ENCODE data around the gene RAB11FIP3. TPM values are rescaled to one million over a fixed set of nuclear protein-coding genes. Genes with fewer than 3 reads are reported as not detected.

Gene RAB11FIP3
- total and polyA plus RNA-seq, 10 of the 15 experiments (the other 5 are each of a cell fraction or from before 2014, with no cell fraction given), result 1.2 to 27.3 (median 7.7) TPM

DNA sequence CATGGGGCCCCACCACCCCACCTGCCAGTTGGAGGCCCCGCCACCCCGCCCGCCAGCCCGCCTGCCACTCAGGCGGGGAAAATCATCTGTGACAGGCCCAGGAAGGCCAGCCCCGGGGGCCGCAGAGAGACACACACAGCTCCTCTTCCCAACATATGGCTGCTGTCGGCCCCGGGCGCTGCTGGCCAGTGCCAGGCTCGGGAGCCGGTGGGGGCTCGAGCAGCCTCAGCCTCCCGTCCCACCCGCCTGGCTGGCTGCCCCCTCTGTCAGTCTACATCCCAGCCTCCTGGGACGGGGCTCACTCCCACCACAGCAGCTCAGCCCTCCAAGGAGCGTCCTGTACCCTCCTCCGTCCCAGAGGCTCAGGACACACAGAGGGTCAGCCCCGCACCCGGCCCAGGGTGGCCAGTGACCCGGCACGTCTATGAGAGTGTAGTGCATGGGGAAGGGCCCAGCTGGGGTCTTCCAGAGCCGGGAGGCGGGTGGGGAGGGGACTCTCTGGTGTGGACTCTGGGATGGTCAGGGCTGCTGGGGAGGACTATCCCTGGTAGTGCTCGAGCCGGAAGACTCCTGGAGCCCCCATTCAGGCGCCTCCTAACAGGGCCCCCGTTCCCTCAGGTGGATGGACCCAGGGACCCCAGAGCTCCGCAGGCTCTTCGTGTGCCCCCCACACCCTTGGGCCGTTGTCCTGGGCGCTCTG lies 131.2 kb downstream of the RAB11FIP3 start:
- intact Hi-C loops (cut with micrococcal nuclease; ENCODE audit: unreplicated experiment) (no loop called here), in situ Hi-C loops (cut with MboI) (no loop called here)
- FAIRE-seq (no peak), ATAC-seq (no peak), DNase-seq (ENCODE audit: low read depth, low spot score) (no peak)
- ChIA-PET RAD21 (ENCODE audit: unreplicated experiment) (no interaction called here), SMC1A (ENCODE audit: uncharacterized antibody, unreplicated experiment) (no interaction called here), CTCF (no interaction called here), POLR2A (no interaction called here)
- Histone ChIP-seq H2AFZ (ENCODE audit: control insufficient read depth, low read depth, low read length) (no peak overlapping the region), H3K9ac (ENCODE audit: control insufficient read depth, insufficient read depth, low read length) (no peak overlapping the region), H3K9me3 (replicated peaks; ENCODE audit: control insufficient read depth, insufficient read depth, low read length) (no peaks in the 10 kb centered on the region), H3K4me1 (ENCODE audit: control insufficient read depth, insufficient read depth, low read length) (no peaks in the 10 kb centered on the region), H3K79me2 (ENCODE audit: control insufficient read depth, insufficient read depth, low read length) (no peaks in the 10 kb centered on the region), H3K4me3 (no peak overlapping the region), H3K4me2 (ENCODE audit: control insufficient read depth, insufficient read depth) (no peak overlapping the region), H3K27me3 (replicated peaks in 1 of 2; ENCODE audit: control insufficient read depth in 2 of 2, insufficient read depth in 2 of 2, low read length in 1 of 2) (peaks cover 4 to 9% of the 10 kb centered on the region in 2 experiments; a peak in 2 of 4 replicates), H3K36me3 (ENCODE audit: control insufficient read depth in 2 of 2, insufficient read depth in 2 of 2, low read length in 1 of 2) (peaks cover 0 to 7% of the 10 kb centered on the region in 2 experiments; a peak in 2 of 4 replicates), H4K20me1 (ENCODE audit: control insufficient read depth, insufficient read depth) (no peaks in the 10 kb centered on the region), H3K27ac (ENCODE audit: control insufficient read depth, insufficient read depth) (no peak overlapping the region)
- 61% methylated on average over 29 of the region's 32 CpGs for WGBS (ENCODE audit: insufficient coverage, insufficient replicate concordance, low lambda C conversion rate, missing lambda C conversion rate)
- BruUV-seq (replicated peaks), result no TSS peak
- TF ChIP-seq NFYB (IDR thresholded peaks at IDR 0.05; ENCODE audit: insufficient read depth, low read depth, low read length) (no peak), ZZZ3 (IDR thresholded peaks at IDR 0.05; ENCODE audit: control insufficient read depth, insufficient read length, low read depth) (no peak), NFXL1 (IDR thresholded peaks at IDR 0.05; ENCODE audit: borderline replicate concordance) (no peak), EP300 (IDR thresholded peaks at IDR 0.05; ENCODE audit: borderline replicate concordance in 1 of 2, control insufficient read depth in 1 of 2, low read depth in 2 of 2, low read length in 2 of 2) (no peak), RCOR1 (conservative IDR thresholded peaks at IDR 0.05; ENCODE audit: low read depth, low read length) (no peak), IRF4 (IDR thresholded peaks at IDR 0.05; ENCODE audit: low read depth, low read length) (no peak), SUPT20H (IDR thresholded peaks at IDR 0.05; ENCODE audit: borderline replicate concordance, control insufficient read depth, low read depth, low read length) (no peak), NBN (IDR thresholded peaks at IDR 0.05) (no peak), TCF12 (IDR thresholded peaks at IDR 0.05; ENCODE audit: low read depth, low read length) (no peak), SREBF2 (IDR thresholded peaks at IDR 0.05; ENCODE audit: low read length) (no peak), ZNF274 (IDR thresholded peaks at IDR 0.05; ENCODE audit: insufficient read depth, insufficient read length) (no peak), SPI1 (IDR thresholded peaks at IDR 0.05; ENCODE audit: borderline replicate concordance, insufficient read depth, low read depth, low read length) (no peak), NR2C2 (IDR thresholded peaks at IDR 0.05; ENCODE audit: borderline replicate concordance, control insufficient read depth, insufficient read length, low read depth) (no peak), BCL11A (IDR thresholded peaks at IDR 0.05; ENCODE audit: low read depth, low read length) (no peak)
- TF ChIP-seq, protein P1, sequence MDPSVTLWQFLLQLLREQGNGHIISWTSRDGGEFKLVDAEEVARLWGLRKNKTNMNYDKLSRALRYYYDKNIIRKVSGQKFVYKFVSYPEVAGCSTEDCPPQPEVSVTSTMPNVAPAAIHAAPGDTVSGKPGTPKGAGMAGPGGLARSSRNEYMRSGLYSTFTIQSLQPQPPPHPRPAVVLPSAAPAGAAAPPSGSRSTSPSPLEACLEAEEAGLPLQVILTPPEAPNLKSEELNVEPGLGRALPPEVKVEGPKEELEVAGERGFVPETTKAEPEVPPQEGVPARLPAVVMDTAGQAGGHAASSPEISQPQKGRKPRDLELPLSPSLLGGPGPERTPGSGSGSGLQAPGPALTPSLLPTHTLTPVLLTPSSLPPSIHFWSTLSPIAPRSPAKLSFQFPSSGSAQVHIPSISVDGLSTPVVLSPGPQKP (IDR thresholded peaks at IDR 0.05; ENCODE audit: low read depth, low read length), result no peak
- TF ChIP-seq, protein P2, sequence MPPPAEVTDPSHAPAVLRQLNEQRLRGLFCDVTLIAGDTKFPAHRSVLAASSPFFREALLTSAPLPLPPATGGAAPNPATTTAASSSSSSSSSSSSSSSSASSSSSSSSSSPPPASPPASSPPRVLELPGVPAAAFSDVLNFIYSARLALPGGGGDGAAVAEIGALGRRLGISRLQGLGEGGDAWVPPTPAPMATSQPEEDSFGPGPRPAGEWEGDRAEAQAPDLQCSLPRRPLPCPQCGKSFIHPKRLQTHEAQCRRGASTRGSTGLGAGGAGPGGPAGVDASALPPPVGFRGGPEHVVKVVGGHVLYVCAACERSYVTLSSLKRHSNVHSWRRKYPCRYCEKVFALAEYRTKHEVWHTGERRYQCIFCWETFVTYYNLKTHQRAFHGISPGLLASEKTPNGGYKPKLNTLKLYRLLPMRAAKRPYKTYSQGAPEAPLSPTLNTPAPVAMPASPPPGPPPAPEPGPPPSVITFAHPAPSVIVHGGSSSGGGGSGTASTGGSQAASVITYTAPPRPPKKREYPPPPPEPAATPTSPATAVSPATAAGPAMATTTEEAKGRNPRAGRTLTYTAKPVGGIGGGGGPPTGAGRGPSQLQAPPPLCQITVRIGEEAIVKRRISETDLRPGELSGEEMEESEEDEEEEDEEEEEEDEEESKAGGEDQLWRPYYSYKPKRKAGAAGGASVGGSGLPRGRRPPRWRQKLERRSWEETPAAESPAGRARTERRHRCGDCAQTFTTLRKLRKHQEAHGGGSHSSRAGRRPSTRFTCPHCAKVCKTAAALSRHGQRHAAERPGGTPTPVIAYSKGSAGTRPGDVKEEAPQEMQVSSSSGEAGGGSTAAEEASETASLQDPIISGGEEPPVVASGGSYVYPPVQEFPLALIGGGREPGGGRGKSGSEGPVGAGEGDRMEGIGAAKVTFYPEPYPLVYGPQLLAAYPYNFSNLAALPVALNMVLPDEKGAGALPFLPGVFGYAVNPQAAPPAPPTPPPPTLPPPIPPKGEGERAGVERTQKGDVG (CRISPR knock-in tag; IDR thresholded peaks at IDR 0.05), result no peak
